GM18520 (cell line): ENCODE data around the gene VIL1.

ENCODE experiments used
- ATAC-seq: cut with Tn5 transposase; IDR thresholded peaks from one replicate; pipeline ENCODE4 v1.9.1; 2021; ENCODE audit not compliant: unreplicated experiment

The VIL1 gene

GRCh38 chr2:218482651-218483050, 63.7 kb downstream of the VIL1 start:
- no peak for ATAC-seq

GRCh38 chr2:218485986-218486667, 67.2 kb downstream of the VIL1 start:
- no peak for ATAC-seq

GRCh38 chr2:218500501-218501060, 81.7 kb downstream of the VIL1 start:
- no peak for ATAC-seq

GRCh38 chr2:218501665-218502064, 82.7 kb downstream of the VIL1 start:
- ATAC-seq, result no peak
